ENCODE results near the gene CRHR2. TPM values are rescaled to one million over a fixed set of nuclear protein-coding genes. Genes with fewer than 3 reads are reported as not detected.

The CRHR2 gene
- total RNA-seq (not detected), polyA plus RNA-seq (not detected)

GRCh38 chr7:30682212-30683083, at the start of gene CRHR2:
Gene CRHR2 (minus strand): TSS chr7:30682456. CDS start chr7:30682280, 176 bp downstream.
- Histone ChIP-seq H3K4me1 (ENCODE audit: insufficient read depth, low read length) (peaks cover 14% of the 10 kb centered on the region), H3K9me3 (ENCODE audit: control insufficient read depth in 1 of 2, low read length in 2 of 2) (no peaks in the 10 kb centered on the region), H3K27ac (ENCODE audit: low read depth, low read length) (no peak within 1 kb of the TSS), H3K4me3 (ENCODE audit: low read length in 2 of 2) (no peak within 1 kb of the TSS), H3K27me3 (ENCODE audit: insufficient read depth, low read length) (peaks cover 22% of the 10 kb centered on the region), H3K36me3 (ENCODE audit: insufficient read depth, low read length) (no peaks in the 10 kb centered on the region)
- CTCF ChIA-PET (ENCODE audit: partially characterized antibody), result interaction anchor here (0.9 to 3.2 kb wide), 5 partner anchors 16 to 84 kb away, joined by 3 to 50 read pairs (median 4); no protein-coding TSS in a partner anchor
- POLR2A ChIA-PET (ENCODE audit: partially characterized antibody), result interaction anchor here (1.1 to 1.6 kb wide), 3 partner anchors 9 to 57 kb away, joined by 3 to 9 read pairs (median 4); no protein-coding TSS in a partner anchor
- Mint-ChIP-seq H3K27me3 (peaks cover 34 to 57% of the 10 kb centered on the region in 2 donors), H3K27ac (peak within 1 kb of the TSS in 2 of 7 donors; percentile 60 to 68), H3K36me3 (no peaks in the 10 kb centered on the region), H3K4me1 (peaks cover 4 to 29% (median 10%) of the 10 kb centered on the region in 4 donors), H3K9me3 (no peaks in the 10 kb centered on the region), H3K4me3 (peak within 1 kb of the TSS; percentile 67 to 88 (median 78))
- DNase-seq, result peak in 4 of 5 donors; percentile 13 to 26 (median 19)
- intact Hi-C loops (cut with micrococcal nuclease), result loop anchor here (1.0 kb wide), 1 partner anchor 58 kb away; no protein-coding TSS in a partner anchor

GRCh38 chr7:30731581-30731980, 49.3 kb upstream of the CRHR2 start:
- Mint-ChIP-seq H3K9me3 (peaks cover 0 to 3% (median 0%) of the 10 kb centered on the region in 8 donors), H3K27me3 (no peaks in the 10 kb centered on the region), H3K4me3 (peak overlapping the region in 1 of 8 donors; percentile 54), H3K4me1 (peaks cover 34 to 50% (median 37%) of the 10 kb centered on the region in 4 donors), H3K27ac (peak overlapping the region in 3 of 7 donors; percentile 7 to 52 (median 52)), H3K36me3 (peaks cover 0 to 1% of the 10 kb centered on the region in 2 donors)
- Histone ChIP-seq H3K4me1 (ENCODE audit: insufficient read depth, low read length) (peaks cover 46% of the 10 kb centered on the region), H3K36me3 (ENCODE audit: insufficient read depth, low read length) (no peaks in the 10 kb centered on the region), H3K4me3 (ENCODE audit: low read length in 2 of 2) (no peak overlapping the region), H3K27me3 (ENCODE audit: insufficient read depth, low read length) (no peaks in the 10 kb centered on the region), H3K27ac (ENCODE audit: low read depth, low read length) (no peak overlapping the region), H3K9me3 (ENCODE audit: control insufficient read depth in 1 of 2, low read length in 2 of 2) (no peaks in the 10 kb centered on the region)
- CTCF ChIA-PET (ENCODE audit: partially characterized antibody), result interaction anchor here (0.9 to 8.4 kb wide), 4 partner anchors 7 to 49 kb away, joined by 3 to 240 read pairs (median 4); partner anchors contain the start of gene CRHR2
- no peak for DNase-seq
- POLR2A ChIA-PET (ENCODE audit: partially characterized antibody), result interaction anchor here (0.8 kb wide), 1 partner anchor 21 kb away, joined by 3 read pairs; no protein-coding TSS in a partner anchor
- intact Hi-C loops (cut with micrococcal nuclease), result no loop called here

GRCh38 chr7:30730996-30731395, 48.7 kb upstream of the CRHR2 start:
- intact Hi-C loops (cut with micrococcal nuclease), result no loop called here
- peaks cover 36 to 56% (median 42%) of the 10 kb centered on the region in 4 donors for H3K4me1 Mint-ChIP-seq
- Histone ChIP-seq H3K4me3 (ENCODE audit: low read length in 2 of 2) (no peak overlapping the region), H3K36me3 (ENCODE audit: insufficient read depth, low read length) (no peaks in the 10 kb centered on the region), H3K9me3 (ENCODE audit: control insufficient read depth in 1 of 2, low read length in 2 of 2) (no peaks in the 10 kb centered on the region), H3K27me3 (ENCODE audit: insufficient read depth, low read length) (no peaks in the 10 kb centered on the region), H3K27ac (ENCODE audit: low read depth, low read length) (no peak overlapping the region), H3K4me1 (ENCODE audit: insufficient read depth, low read length) (peaks cover 52% of the 10 kb centered on the region)
- H3K36me3 Mint-ChIP-seq, result peaks cover 0 to 1% of the 10 kb centered on the region in 2 donors
- no peaks in the 10 kb centered on the region for H3K27me3 Mint-ChIP-seq
- no peak overlapping the region for H3K4me3 Mint-ChIP-seq
- CTCF ChIA-PET (ENCODE audit: partially characterized antibody), result interaction anchor here (1.4 to 8.4 kb wide), 2 partner anchors 8 to 29 kb away, joined by 4 to 240 read pairs; no protein-coding TSS in a partner anchor
- H3K27ac Mint-ChIP-seq, result peak overlapping the region in 3 of 7 donors; percentile 4 to 10 (median 7)
- peaks cover 0 to 3% (median 0%) of the 10 kb centered on the region in 8 donors for H3K9me3 Mint-ChIP-seq
- POLR2A ChIA-PET (ENCODE audit: partially characterized antibody), result interaction anchor here (0.8 kb wide), 1 partner anchor 21 kb away, joined by 3 read pairs; no protein-coding TSS in a partner anchor
- DNase-seq, result no peak

GRCh38 chr7:30730097-30730496, 47.8 kb upstream of the CRHR2 start:
- ChIA-PET POLR2A (ENCODE audit: partially characterized antibody) (interaction anchor here (1.1 to 6.3 kb wide), 2 partner anchors 10 to 136 kb away, joined by 3 to 139 read pairs; partner anchors contain the start of gene GARS1), CTCF (ENCODE audit: partially characterized antibody) (interaction anchor here (8.4 kb wide), 1 partner anchor 8 kb away, joined by 240 read pairs; no protein-coding TSS in a partner anchor)
- Mint-ChIP-seq H3K27ac (peak overlapping the region in 1 of 7 donors; percentile 8), H3K36me3 (peaks cover 0 to 1% of the 10 kb centered on the region in 2 donors), H3K4me3 (peak overlapping the region in 1 of 8 donors; percentile 29), H3K27me3 (no peaks in the 10 kb centered on the region), H3K9me3 (peaks cover 0 to 2% (median 0%) of the 10 kb centered on the region in 8 donors), H3K4me1 (peaks cover 40 to 62% (median 48%) of the 10 kb centered on the region in 4 donors)
- Histone ChIP-seq H3K9me3 (ENCODE audit: control insufficient read depth in 1 of 2, low read length in 2 of 2) (no peaks in the 10 kb centered on the region), H3K36me3 (ENCODE audit: insufficient read depth, low read length) (no peaks in the 10 kb centered on the region), H3K27ac (ENCODE audit: low read depth, low read length) (no peak overlapping the region), H3K4me3 (ENCODE audit: low read length in 2 of 2) (no peak overlapping the region), H3K27me3 (ENCODE audit: insufficient read depth, low read length) (no peaks in the 10 kb centered on the region), H3K4me1 (ENCODE audit: insufficient read depth, low read length) (peaks cover 60% of the 10 kb centered on the region)
- no peak for DNase-seq
- intact Hi-C loops (cut with micrococcal nuclease), result no loop called here

- no peaks in the 10 kb centered on the region for H3K9me3 ChIP-seq (ENCODE audit: control insufficient read depth in 1 of 2, low read length in 2 of 2)
- Mint-ChIP-seq H3K36me3 (peaks cover 1 to 4% of the 10 kb centered on the region in 2 donors), H3K27me3 (no peaks in the 10 kb centered on the region), H3K4me1 (peaks cover 40 to 65% (median 49%) of the 10 kb centered on the region in 4 donors), H3K9me3 (peaks cover 0 to 2% (median 0%) of the 10 kb centered on the region in 8 donors), H3K27ac (no peak overlapping the region), H3K4me3 (no peak overlapping the region)
- intact Hi-C loops (cut with micrococcal nuclease), result no loop called here
- H3K36me3 ChIP-seq (ENCODE audit: insufficient read depth, low read length), result no peaks in the 10 kb centered on the region
- ChIA-PET CTCF (ENCODE audit: partially characterized antibody) (interaction anchor here (8.4 kb wide), 1 partner anchor 9 kb away, joined by 240 read pairs; no protein-coding TSS in a partner anchor), POLR2A (ENCODE audit: partially characterized antibody) (interaction anchor here (0.5 to 6.3 kb wide), 3 partner anchors 10 to 135 kb away, joined by 3 to 139 read pairs (median 3); partner anchors contain the start of gene GARS1)
- H3K27ac ChIP-seq (ENCODE audit: low read depth, low read length), result no peak overlapping the region
- peaks cover 60% of the 10 kb centered on the region for H3K4me1 ChIP-seq (ENCODE audit: insufficient read depth, low read length)
- DNase-seq, result no peak
- H3K4me3 ChIP-seq (ENCODE audit: low read length in 2 of 2), result no peak overlapping the region
- H3K27me3 ChIP-seq (ENCODE audit: insufficient read depth, low read length), result no peaks in the 10 kb centered on the region
Observed at GRCh38 chr7:30729642-30730041, 47.4 kb upstream of the CRHR2 start.

- ChIA-PET POLR2A (ENCODE audit: partially characterized antibody) (interaction anchor here (0.8 to 6.3 kb wide), 6 partner anchors 7 to 223 kb away, joined by 3 to 139 read pairs (median 4); no protein-coding TSS in a partner anchor), CTCF (ENCODE audit: partially characterized antibody) (interaction anchor here (0.6 to 8.4 kb wide), 4 partner anchors 10 to 178 kb away, joined by 3 to 240 read pairs (median 16); no protein-coding TSS in a partner anchor)
- DNase-seq, result no peak
- Mint-ChIP-seq H3K27me3 (no peaks in the 10 kb centered on the region), H3K36me3 (peaks cover 1 to 6% of the 10 kb centered on the region in 2 donors), H3K4me3 (peak overlapping the region in 7 of 8 donors; percentile 3 to 94 (median 43)), H3K4me1 (peaks cover 40 to 67% (median 51%) of the 10 kb centered on the region in 4 donors), H3K27ac (peak overlapping the region in 5 of 7 donors; percentile 79 to 96 (median 89)), H3K9me3 (peaks cover 0 to 2% (median 0%) of the 10 kb centered on the region in 8 donors)
- Histone ChIP-seq H3K9me3 (ENCODE audit: control insufficient read depth in 1 of 2, low read length in 2 of 2) (no peaks in the 10 kb centered on the region), H3K4me1 (ENCODE audit: insufficient read depth, low read length) (peaks cover 60% of the 10 kb centered on the region), H3K27me3 (ENCODE audit: insufficient read depth, low read length) (no peaks in the 10 kb centered on the region), H3K4me3 (ENCODE audit: low read length in 2 of 2) (no peak overlapping the region), H3K27ac (ENCODE audit: low read depth, low read length) (no peak overlapping the region), H3K36me3 (ENCODE audit: insufficient read depth, low read length) (no peaks in the 10 kb centered on the region)
- intact Hi-C loops (cut with micrococcal nuclease), result no loop called here
Observed at GRCh38 chr7:30728591-30729100, 46.4 kb upstream of the CRHR2 start.

Measured in CD4-positive, alpha-beta memory T cell (primary cell).